NCI-H2227 (cell line): Measurements from ENCODE around the gene CBX4.
A peak's percentile ranks its signal among the peaks of the same experiment; 100 is the strongest.

Source experiments
- DNase-seq: peaks from one replicate; lab custom pipeline; 2025; ENCODE audit not compliant: unreplicated experiment; lab: John Stamatoyannopoulos, UW

CBX4 gene

GRCh38 chr17:79814974-79815835 is 24.0 kb downstream of the CBX4 start:
- no peak for DNase-seq

GRCh38 chr17:79814127-79814973 is 24.9 kb downstream of the CBX4 start:
- no peak for DNase-seq

GRCh38 chr17:79813297-79814126 is 25.7 kb downstream of the CBX4 start:
- peak; percentile 63 for DNase-seq

- DNase-seq: peak; percentile 50
These were observed 26.6 kb downstream of the CBX4 start for GRCh38 chr17:79812353-79813258.

GRCh38 chr17:79811868-79812352 is 27.3 kb downstream of the CBX4 start:
- no peak for DNase-seq

GRCh38 chr17:79811011-79811867 is 28.0 kb downstream of the CBX4 start:
- peak; percentile 86 for DNase-seq

GRCh38 chr17:79810130-79811010 is 28.9 kb downstream of the CBX4 start:
- peak; percentile 96 for DNase-seq

GRCh38 chr17:79809530-79810129 is 29.6 kb downstream of the CBX4 start:
- peak; percentile 46 for DNase-seq

- DNase-seq: peak; percentile 54
These were observed 30.3 kb downstream of the CBX4 start for GRCh38 chr17:79808763-79809529.

GRCh38 chr17:79806863-79807720 is 32.1 kb downstream of the CBX4 start:
- DNase-seq: no peak

GRCh38 chr17:79806446-79806760 is 32.8 kb downstream of the CBX4 start:
- DNase-seq: no peak

GRCh38 chr17:79804856-79805696 is 34.2 kb downstream of the CBX4 start:
- DNase-seq: no peak

GRCh38 chr17:79803997-79804855 is 35.0 kb downstream of the CBX4 start:
- DNase-seq: no peak

- no peak for DNase-seq
These were observed 35.7 kb downstream of the CBX4 start for GRCh38 chr17:79803421-79803996.
